ENCODE results near the gene SNPH.

The SNPH gene

GRCh38 chr20:1296922-1297321, 30.8 kb downstream of the SNPH start:
- Mint-ChIP-seq H3K36me3 (ENCODE audit: insufficient read depth) (peaks cover 4% of the 10 kb centered on the region), H3K27me3 (no peaks in the 10 kb centered on the region), H3K9me3 (no peaks in the 10 kb centered on the region), H3K27ac (ENCODE audit: low read depth) (no peak overlapping the region), H3K4me3 (no peak overlapping the region), H3K4me1 (peaks cover 29% of the 10 kb centered on the region)
- no peak for ATAC-seq (replicated peaks; ENCODE audit: extremely low read depth, poor library complexity, severe bottlenecking)
- DNase-seq (ENCODE audit: low spot score in 2 of 2) = no peak

- Mint-ChIP-seq H3K27me3 (no peaks in the 10 kb centered on the region), H3K4me3 (no peak overlapping the region), H3K27ac (ENCODE audit: low read depth) (no peak overlapping the region), H3K9me3 (no peaks in the 10 kb centered on the region), H3K4me1 (peaks cover 28% of the 10 kb centered on the region), H3K36me3 (ENCODE audit: insufficient read depth) (peaks cover 4% of the 10 kb centered on the region)
- DNase-seq (ENCODE audit: low spot score in 2 of 2) (no peak), ATAC-seq (replicated peaks; ENCODE audit: extremely low read depth, poor library complexity, severe bottlenecking) (no peak)
Measured at GRCh38 chr20:1297486-1297885, 31.4 kb downstream of the SNPH start.

GRCh38 chr20:1298166-1298565, 32.1 kb downstream of the SNPH start:
- Mint-ChIP-seq H3K36me3 (ENCODE audit: insufficient read depth) (peaks cover 8% of the 10 kb centered on the region), H3K4me3 (no peak overlapping the region), H3K27ac (ENCODE audit: low read depth) (no peak overlapping the region), H3K4me1 (peaks cover 23% of the 10 kb centered on the region), H3K27me3 (no peaks in the 10 kb centered on the region), H3K9me3 (no peaks in the 10 kb centered on the region)
- DNase-seq (ENCODE audit: low spot score in 2 of 2) = no peak
- ATAC-seq (replicated peaks; ENCODE audit: extremely low read depth, poor library complexity, severe bottlenecking) = no peak

GRCh38 chr20:1298888-1299511, 32.9 kb downstream of the SNPH start:
- DNase-seq (ENCODE audit: low spot score in 2 of 2) = no peak
- H3K36me3 Mint-ChIP-seq (ENCODE audit: insufficient read depth) = peaks cover 9% of the 10 kb centered on the region
- H3K4me3 Mint-ChIP-seq = no peak overlapping the region
- H3K27ac Mint-ChIP-seq (ENCODE audit: low read depth) = no peak overlapping the region
- H3K4me1 Mint-ChIP-seq = peaks cover 23% of the 10 kb centered on the region
- ATAC-seq (replicated peaks; ENCODE audit: extremely low read depth, poor library complexity, severe bottlenecking) = no peak
- H3K27me3 Mint-ChIP-seq = no peaks in the 10 kb centered on the region
- H3K9me3 Mint-ChIP-seq = no peaks in the 10 kb centered on the region

GRCh38 chr20:1299522-1299921, 33.4 kb downstream of the SNPH start:
- Mint-ChIP-seq H3K27me3 (no peaks in the 10 kb centered on the region), H3K4me3 (no peak overlapping the region), H3K4me1 (peaks cover 23% of the 10 kb centered on the region), H3K27ac (ENCODE audit: low read depth) (no peak overlapping the region), H3K9me3 (no peaks in the 10 kb centered on the region), H3K36me3 (ENCODE audit: insufficient read depth) (peaks cover 9% of the 10 kb centered on the region)
- ATAC-seq (replicated peaks; ENCODE audit: extremely low read depth, poor library complexity, severe bottlenecking) (no peak), DNase-seq (ENCODE audit: low spot score in 2 of 2) (no peak)

- ATAC-seq (replicated peaks; ENCODE audit: extremely low read depth, poor library complexity, severe bottlenecking) = no peak
- H3K4me1 Mint-ChIP-seq = peaks cover 23% of the 10 kb centered on the region
- H3K27ac Mint-ChIP-seq (ENCODE audit: low read depth) = no peak overlapping the region
- peaks cover 11% of the 10 kb centered on the region for H3K36me3 Mint-ChIP-seq (ENCODE audit: insufficient read depth)
- H3K9me3 Mint-ChIP-seq = no peaks in the 10 kb centered on the region
- no peaks in the 10 kb centered on the region for H3K27me3 Mint-ChIP-seq
- no peak overlapping the region for H3K4me3 Mint-ChIP-seq
- DNase-seq (ENCODE audit: low spot score in 2 of 2) = no peak
Measured at GRCh38 chr20:1300083-1300840, 34.2 kb downstream of the SNPH start.

- H3K4me3 Mint-ChIP-seq = peak overlapping the region; percentile 36
- no peak for DNase-seq (ENCODE audit: low spot score in 2 of 2)
Measured at GRCh38 chr20:1301031-1301529, 35.0 kb downstream of the SNPH start.

GRCh38 chr20:1302685-1303541, 36.8 kb downstream of the SNPH start:
- ATAC-seq (replicated peaks; ENCODE audit: extremely low read depth, poor library complexity, severe bottlenecking) = peak; percentile 50
- H3K4me3 Mint-ChIP-seq = no peak overlapping the region
- peaks cover 17% of the 10 kb centered on the region for H3K4me1 Mint-ChIP-seq
- no peaks in the 10 kb centered on the region for H3K9me3 Mint-ChIP-seq
- no peaks in the 10 kb centered on the region for H3K27me3 Mint-ChIP-seq
- DNase-seq (ENCODE audit: low spot score in 2 of 2) = no peak
- peaks cover 10% of the 10 kb centered on the region for H3K36me3 Mint-ChIP-seq (ENCODE audit: insufficient read depth)
- H3K27ac Mint-ChIP-seq (ENCODE audit: low read depth) = peak overlapping the region; percentile 44

More at GRCh38 chr20:1301031-1301529, 35.0 kb downstream of the SNPH start:
- Mint-ChIP-seq H3K9me3 (no peaks in the 10 kb centered on the region), H3K4me1 (peaks cover 23% of the 10 kb centered on the region), H3K27ac (ENCODE audit: low read depth) (peak overlapping the region; percentile 79), H3K27me3 (no peaks in the 10 kb centered on the region), H3K36me3 (ENCODE audit: insufficient read depth) (peaks cover 12% of the 10 kb centered on the region)
- no peak for ATAC-seq (replicated peaks; ENCODE audit: extremely low read depth, poor library complexity, severe bottlenecking)

- Mint-ChIP-seq H3K27me3 (no peaks in the 10 kb centered on the region), H3K4me1 (peaks cover 11% of the 10 kb centered on the region), H3K36me3 (ENCODE audit: insufficient read depth) (peaks cover 10% of the 10 kb centered on the region), H3K9me3 (no peaks in the 10 kb centered on the region), H3K4me3 (no peak overlapping the region), H3K27ac (ENCODE audit: low read depth) (no peak overlapping the region)
- no peak for DNase-seq (ENCODE audit: low spot score in 2 of 2)
- ATAC-seq (replicated peaks; ENCODE audit: extremely low read depth, poor library complexity, severe bottlenecking) = no peak
Measured at GRCh38 chr20:1304710-1305515, 38.8 kb downstream of the SNPH start.

- Mint-ChIP-seq H3K9me3 (no peaks in the 10 kb centered on the region), H3K27me3 (no peaks in the 10 kb centered on the region), H3K4me1 (peaks cover 8% of the 10 kb centered on the region), H3K36me3 (ENCODE audit: insufficient read depth) (peaks cover 10% of the 10 kb centered on the region), H3K4me3 (no peak overlapping the region), H3K27ac (ENCODE audit: low read depth) (no peak overlapping the region)
- no peak for ATAC-seq (replicated peaks; ENCODE audit: extremely low read depth, poor library complexity, severe bottlenecking)
- DNase-seq (ENCODE audit: low spot score in 2 of 2) = no peak
Measured at GRCh38 chr20:1305712-1306111, 39.6 kb downstream of the SNPH start.

- no peaks in the 10 kb centered on the region for H3K4me1 Mint-ChIP-seq
- H3K4me3 Mint-ChIP-seq = no peak overlapping the region
- H3K27me3 Mint-ChIP-seq = no peaks in the 10 kb centered on the region
Measured at GRCh38 chr20:1306316-1307135, 40.4 kb downstream of the SNPH start.

More at GRCh38 chr20:1306316-1307135, 40.4 kb downstream of the SNPH start:
- no peaks in the 10 kb centered on the region for H3K9me3 Mint-ChIP-seq
- H3K27ac Mint-ChIP-seq (ENCODE audit: low read depth) = no peak overlapping the region
- no peak for ATAC-seq (replicated peaks; ENCODE audit: extremely low read depth, poor library complexity, severe bottlenecking)
- DNase-seq (ENCODE audit: low spot score in 2 of 2) = no peak
- peaks cover 10% of the 10 kb centered on the region for H3K36me3 Mint-ChIP-seq (ENCODE audit: insufficient read depth)
